C4-2B (cell line): ENCODE results near the gene PRPF18.

ENCODE experiments used
- H3K27ac ChIP-seq: fragments of 450-650 bp; 2 replicates; pipeline ENCODE4 v1.5.1; 2017
- CTCF ChIP-seq: fragments of 450-650 bp; conservative IDR thresholded peaks from 2 replicates; pipeline ENCODE4 v1.5.1; 2017; ENCODE audit warnings: mild to moderate bottlenecking
- ZFX ChIP-seq: fragments of 450-650 bp; IDR thresholded peaks from 2 replicates; pipeline ENCODE4 v1.6.1; 2017

PRPF18 gene

GRCh38 chr10:13659887-13660550 is 73.3 kb downstream of the PRPF18 start:
- TF ChIP-seq CTCF (peak; percentile 95), ZFX (no peak)
- no peak overlapping the region for H3K27ac ChIP-seq

- no peak overlapping the region for H3K27ac ChIP-seq
- TF ChIP-seq CTCF = no peak
- TF ChIP-seq ZFX = no peak
These were observed 73.8 kb downstream of the PRPF18 start for GRCh38 chr10:13660551-13660920.

GRCh38 chr10:13661256-13661655 is 74.5 kb downstream of the PRPF18 start:
- H3K27ac ChIP-seq = no peak overlapping the region
- TF ChIP-seq CTCF = no peak
- TF ChIP-seq ZFX = no peak

- no peak for TF ChIP-seq ZFX
- TF ChIP-seq CTCF = no peak
- no peak overlapping the region for H3K27ac ChIP-seq
These were observed 78.9 kb downstream of the PRPF18 start for GRCh38 chr10:13665516-13666262.

- no peak overlapping the region for H3K27ac ChIP-seq
- TF ChIP-seq ZFX (no peak), CTCF (no peak)
These were observed 81.4 kb downstream of the PRPF18 start for GRCh38 chr10:13668126-13668525.

- TF ChIP-seq ZFX = no peak
- TF ChIP-seq CTCF = no peak
- no peak overlapping the region for H3K27ac ChIP-seq
These were observed 82.6 kb downstream of the PRPF18 start for GRCh38 chr10:13669182-13669855.

- H3K27ac ChIP-seq = no peak overlapping the region
- TF ChIP-seq CTCF = no peak
- no peak for TF ChIP-seq ZFX
These were observed 83.1 kb downstream of the PRPF18 start for GRCh38 chr10:13669901-13670300.
